H1 (cell line): ENCODE data around the gene SEPTIN1. TPM values are rescaled to one million over a fixed set of nuclear protein-coding genes. Genes with fewer than 3 reads are reported as not detected.

Experiments used
- EP300 ChIP-seq, 2 experiments: IDR thresholded peaks; 1 replicate in 1 of 2; 2 replicates in 1 of 2; pipeline ENCODE4 v1.6.1; 2011 to 2012; ENCODE audit warnings: low read depth in 2 of 2, low read length in 2 of 2, mild to moderate bottlenecking in 2 of 2, borderline replicate concordance in 1 of 2, inconsistent platforms in 1 of 2, moderate library complexity in 1 of 2
- GABPA ChIP-seq: IDR thresholded peaks from 2 replicates; pipeline ENCODE4 v1.6.1; 2011; ENCODE audit warnings: mild to moderate bottlenecking, low read length, moderate library complexity, borderline replicate concordance; ENCODE audit not compliant: insufficient read depth
- KDM1A ChIP-seq: fragments of 200-600, 300-600 bp; sonication (generic); IDR thresholded peaks from 2 replicates; pipeline ENCODE4 v1.7.1; 2016; ENCODE audit warnings: mild to moderate bottlenecking, low read length, borderline replicate concordance
- NANOG ChIP-seq: IDR thresholded peaks from 2 replicates; pipeline ENCODE4 v1.6.1; 2011; ENCODE audit warnings: low read length, low read depth, mild to moderate bottlenecking, inconsistent platforms; ENCODE audit not compliant: insufficient read depth, poor library complexity, severe bottlenecking
- POLR2A ChIP-seq, 2 experiments: IDR thresholded peaks; 1 replicate in 1 of 2; 2 replicates in 1 of 2; pipeline ENCODE4 v1.6.1; 2011; ENCODE audit warnings: low read depth in 2 of 2, low read length in 2 of 2, mild to moderate bottlenecking in 2 of 2; ENCODE audit errors: control extremely low read depth in 1 of 2
- POU5F1 ChIP-seq: IDR thresholded peaks from 2 replicates; pipeline ENCODE4 v1.6.1; 2011; ENCODE audit warnings: low read depth, mild to moderate bottlenecking, low read length, moderate library complexity
- polyA plus RNA-seq, 7 experiments: library from polyadenylated mRNA; depleted of rRNA in 3 of 7; stranded (reverse) in 5 of 7; unstranded in 2 of 7; fragments of >200 nt in 5 of 7; fragments of 200-250 nt in 2 of 7; gene quantifications; 1 replicate in 5 of 7; 2 replicates in 1 of 7; 4 replicates in 1 of 7; pipeline versions ENCODE4 v1.2.1 to v1.2.3, GENCODE V29; 2011 to 2013; ENCODE audit warnings: missing spikeins in 2 of 7, mixed read lengths in 2 of 7
- total RNA-seq: library from RNA; stranded (reverse); fragmentation: NEBNext Ultra II Directional; extraction: Animal tissue kit (Norgen Biotek cat#: 25700); gene quantifications from 2 replicates; pipeline ENCODE4 v1.2.1, GENCODE V29; 2021

Gene SEPTIN1
- total and polyA plus RNA-seq, 2 of the 8 experiments (the other 6 are each of a cell fraction or from before 2014, with no cell fraction given) = 0.24 to 1.4 TPM

GRCh38 chr16:30361180-30361579 lies 21.2 kb downstream of the SEPTIN1 start (continued):
- TF ChIP-seq POLR2A (IDR thresholded peaks at IDR 0.05; ENCODE audit: control extremely low read depth in 1 of 2, low read depth in 2 of 2, low read length in 2 of 2) = no peak
- TF ChIP-seq NANOG = no peak
- no peak for TF ChIP-seq EP300 (IDR thresholded peaks at IDR 0.05; ENCODE audit: borderline replicate concordance in 1 of 2, low read depth in 2 of 2, low read length in 2 of 2)
- TF ChIP-seq KDM1A = no peak
- TF ChIP-seq POU5F1 = no peak
- no peak for TF ChIP-seq GABPA
- TF ChIP-seq, all 59 proteins: peak for 0
